H1 (cell line): ENCODE data around the gene XRCC6.
A peak's percentile ranks its signal among the peaks of the same experiment; 100 is the strongest.

Experiments used
- ATF3 ChIP-seq: IDR thresholded peaks from 2 replicates; pipeline ENCODE4 v1.6.1; 2011; ENCODE audit warnings: low read depth, mild to moderate bottlenecking, low read length; ENCODE audit not compliant: insufficient read depth
- CTCF ChIP-seq, 3 experiments: IDR thresholded peaks; 1 replicate in 2 of 3; 2 replicates in 1 of 3; pipeline versions ENCODE4 v1.5.1 to v1.6.1; 2011; ENCODE audit warnings: low read length in 3 of 3, mild to moderate bottlenecking in 3 of 3, inconsistent platforms in 2 of 3, low read depth in 1 of 3, moderate library complexity in 1 of 3; ENCODE audit not compliant: insufficient read depth in 1 of 3; ENCODE audit errors: control extremely low read depth in 1 of 3
- EZH2 ChIP-seq: fragments of 200-600 bp; sonication (generic); IDR thresholded peaks from 2 replicates; pipeline ENCODE4 v1.7.1; 2012; ENCODE audit warnings: low read depth, mild to moderate bottlenecking, moderate library complexity, low read length, inconsistent platforms; ENCODE audit not compliant: severe bottlenecking
- MAX ChIP-seq: IDR thresholded peaks from 2 replicates; pipeline ENCODE4 v1.6.1; 2012; ENCODE audit warnings: inconsistent platforms
- POLR2A ChIP-seq, 2 experiments: IDR thresholded peaks; 1 replicate in 1 of 2; 2 replicates in 1 of 2; pipeline ENCODE4 v1.6.1; 2011; ENCODE audit warnings: low read depth in 2 of 2, low read length in 2 of 2, mild to moderate bottlenecking in 2 of 2; ENCODE audit errors: control extremely low read depth in 1 of 2
- RAD21 ChIP-seq, 2 experiments: IDR thresholded peaks in 1 of 2; conservative IDR thresholded peaks in 1 of 2; 2 replicates each; pipeline ENCODE4 v1.6.1; 2011; ENCODE audit warnings: low read depth in 2 of 2, low read length in 2 of 2, improper control_type of control experiment in 1 of 2, inconsistent platforms in 1 of 2, mild to moderate bottlenecking in 1 of 2, moderate library complexity in 1 of 2
- RFX5 ChIP-seq: IDR thresholded peaks from 2 replicates; pipeline ENCODE4 v1.6.1; 2011; ENCODE audit warnings: low read depth, low read length, improper control_type of control experiment, borderline replicate concordance
- RNF2 ChIP-seq: fragments of 200-900, 300-1000 bp; sonication (generic); IDR thresholded peaks from 2 replicates; pipeline ENCODE4 v1.7.1; 2016; ENCODE audit warnings: borderline replicate concordance, low read depth, mild to moderate bottlenecking, antibody characterized with exemption, low read length; ENCODE audit not compliant: poor library complexity, severe bottlenecking; ENCODE audit errors: missing control alignments
- TAF7 ChIP-seq: optimal IDR thresholded peaks from 2 replicates; pipeline ENCODE3; 2011; ENCODE audit warnings: low read depth, mild to moderate bottlenecking, inconsistent platforms, low read length, moderate library complexity, borderline replicate concordance
- YY1 ChIP-seq: IDR thresholded peaks from 2 replicates; pipeline ENCODE4 v1.6.1; 2011; ENCODE audit warnings: low read depth, mild to moderate bottlenecking, low read length

GRCh38 chr22:41682033-41682807 is 61.1 kb downstream of the XRCC6 start:
- TF ChIP-seq CTCF (IDR thresholded peaks at IDR 0.05; ENCODE audit: control extremely low read depth in 1 of 3, insufficient read depth in 1 of 3, low read depth in 1 of 3, low read length in 3 of 3) (no peak), TAF7 (peak; percentile 68), MAX (peak; percentile 53), YY1 (no peak), RAD21 (IDR thresholded peaks at IDR 0.05 in 1 of 2, conservative IDR thresholded peaks at IDR 0.05 in 1 of 2; ENCODE audit: low read depth in 2 of 2, low read length in 2 of 2) (no peak), ATF3 (no peak), RNF2 (no peak), POLR2A (IDR thresholded peaks at IDR 0.05; ENCODE audit: control extremely low read depth in 1 of 2, low read depth in 2 of 2, low read length in 2 of 2) (peak in 1 of 2 experiments; percentile 67; a peak in 2 of 3 replicates), EZH2 (no peak), RFX5 (no peak)
